Mucosa of descending colon (tissue), 3 donors: ENCODE results near the gene NADK2. TPM values are rescaled to one million over a fixed set of nuclear protein-coding genes. Genes with fewer than 3 reads are reported as not detected.

Experiments
- ATAC-seq: fragments of 200-7000 bp; cut with Tn5 transposase; one replicate; pipeline ENCODE4 v1.9.1; 2020; ENCODE audit warnings: mild to moderate bottlenecking, moderate library complexity
- DNase-seq, 3 donors: peaks; one replicate each; pipeline ENCODE4 v3.0.0-alpha.2; 2020
- H3K36me3 ChIP-seq: fragments of 200-600 bp; one replicate; pipeline ENCODE4 v1.8.0; 2021; ENCODE audit warnings: low read depth, mild to moderate bottlenecking
- H3K4me1 ChIP-seq: fragments of 200-600 bp; one replicate; pipeline ENCODE4 v1.8.0; 2021; ENCODE audit warnings: low read depth, mild to moderate bottlenecking
- H3K4me3 ChIP-seq: fragments of 200-600 bp; one replicate; pipeline ENCODE4 v1.8.0; 2021; ENCODE audit warnings: mild to moderate bottlenecking
- H3K9me3 ChIP-seq: fragments of 200-600 bp; one replicate; pipeline ENCODE4 v1.8.0; 2021; ENCODE audit warnings: mild to moderate bottlenecking
- CTCF ChIP-seq: fragments of 200-600 bp; IDR thresholded peaks from one replicate; pipeline ENCODE4 v1.8.0; 2022; ENCODE audit warnings: antibody characterized with exemption, mild to moderate bottlenecking
- intact Hi-C, 2 donors: fragments of 100-400 bp; cut with DNase I in 1 of 2; cut with micrococcal nuclease in 1 of 2; formaldehyde crosslinking; loops; one replicate each; pipeline versions ENCODE4 v1.11.0 to v1.11.1; 2022; cut with DNase I, micrococcal nuclease
- total RNA-seq, 3 donors: library from RNA; stranded (reverse); fragmentation: NEBNext Ultra II Directional in 2 of 3; extraction: Animal tissue kit (Norgen Biotek cat#: 25700) in 2 of 3; gene quantifications; one replicate each; pipeline versions ENCODE4 v1.2.1 to v1.2.4, GENCODE V29; 2021 to 2023
- donor health status: DM: no; HTN: no; CAD: no; lungs with moderate emphysema.
- donor health status: DM: no; HTN: no; CAD: no.
- donor health status: DM: no; HTN: yes; CAD: no.

Gene NADK2
- total RNA-seq, 3 donors from 2014 or later, result 24.3 to 50.3 (median 24.8) TPM

DNA sequence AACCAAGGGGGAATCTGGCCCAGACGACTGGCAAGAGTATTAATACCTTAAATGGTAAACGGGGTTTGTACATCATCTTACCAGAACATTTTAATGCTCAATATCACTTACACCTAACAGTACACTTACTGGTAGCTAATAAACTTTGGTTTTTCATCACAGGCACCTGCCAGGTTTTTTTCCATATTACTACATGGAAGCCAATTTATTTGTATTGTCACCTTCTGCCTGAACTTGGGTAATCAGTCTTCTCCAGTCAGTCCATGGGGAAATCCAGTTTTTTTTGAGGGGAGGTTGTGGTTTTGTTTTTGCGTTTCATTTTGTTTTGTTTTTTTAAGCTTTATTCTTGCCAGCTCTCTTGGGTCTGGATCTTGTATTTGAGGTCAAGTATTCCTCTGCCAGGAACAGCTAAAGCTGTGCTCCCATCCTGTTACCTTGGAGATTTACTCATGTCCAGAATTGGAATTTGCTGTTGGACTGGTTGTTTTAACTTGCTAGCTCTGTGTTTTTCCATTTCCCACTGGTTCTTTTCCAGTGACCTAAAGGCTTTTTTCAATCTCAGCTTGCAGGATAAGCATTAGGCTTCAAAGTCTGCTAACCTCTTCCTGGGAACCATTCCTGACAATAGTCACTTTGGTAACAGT, 11.1 kb upstream of the NADK2 start:
- intact Hi-C loops, result no loop called here
- ATAC-seq (no peak), DNase-seq (no peak)
- no peak for TF ChIP-seq CTCF
- Histone ChIP-seq H3K9me3 (no peaks in the 10 kb centered on the region), H3K4me3 (no peak overlapping the region), H3K4me1 (no peaks in the 10 kb centered on the region), H3K36me3 (no peaks in the 10 kb centered on the region)

DNA sequence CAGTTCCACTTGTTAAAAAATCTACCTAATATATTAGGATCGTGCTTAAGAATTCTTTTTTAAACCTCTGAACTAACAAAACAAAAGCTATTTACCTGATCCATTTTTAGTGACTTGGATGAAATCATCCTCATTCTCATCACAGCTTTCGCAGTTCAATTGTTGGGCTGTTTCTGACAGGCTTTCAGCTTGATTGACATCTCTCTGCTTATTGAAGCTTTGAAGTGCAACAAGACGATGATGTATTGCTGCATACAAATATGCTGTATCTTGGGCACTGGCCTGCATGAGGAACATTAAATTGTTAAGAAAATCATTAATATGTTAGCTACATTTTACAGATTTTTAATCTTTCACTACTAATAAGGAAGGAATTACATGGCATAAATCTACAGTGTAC, 9.5 kb upstream of the NADK2 start:
- Histone ChIP-seq H3K4me1 (no peaks in the 10 kb centered on the region), H3K4me3 (no peak overlapping the region), H3K9me3 (no peaks in the 10 kb centered on the region), H3K36me3 (no peaks in the 10 kb centered on the region)
- DNase-seq (no peak), ATAC-seq (no peak)
- TF ChIP-seq CTCF, result no peak
- intact Hi-C loops, result no loop called here

DNA sequence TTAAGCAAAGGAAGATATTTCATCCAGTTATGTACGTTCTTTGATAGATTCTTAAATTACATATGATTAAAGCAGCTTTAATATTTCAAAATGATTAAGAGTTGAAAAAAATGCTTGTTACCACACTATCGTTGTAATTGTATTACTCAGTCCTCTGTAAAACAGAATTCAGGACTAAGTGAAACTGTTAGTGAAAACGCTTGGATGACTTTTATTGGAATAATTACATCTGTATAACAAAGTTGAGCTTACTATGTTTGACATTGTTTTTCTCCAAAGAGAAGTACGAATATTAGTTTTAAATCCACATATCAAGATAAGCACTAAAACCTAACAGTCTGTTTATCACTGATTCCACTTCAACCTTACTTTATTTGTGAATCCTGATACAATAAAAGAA, 8.7 kb upstream of the NADK2 start:
- Histone ChIP-seq H3K4me1 (no peaks in the 10 kb centered on the region), H3K36me3 (no peaks in the 10 kb centered on the region), H3K4me3 (no peak overlapping the region), H3K9me3 (no peaks in the 10 kb centered on the region)
- intact Hi-C loops, result no loop called here
- ATAC-seq, result no peak
- no peak for DNase-seq
- no peak for TF ChIP-seq CTCF

DNA sequence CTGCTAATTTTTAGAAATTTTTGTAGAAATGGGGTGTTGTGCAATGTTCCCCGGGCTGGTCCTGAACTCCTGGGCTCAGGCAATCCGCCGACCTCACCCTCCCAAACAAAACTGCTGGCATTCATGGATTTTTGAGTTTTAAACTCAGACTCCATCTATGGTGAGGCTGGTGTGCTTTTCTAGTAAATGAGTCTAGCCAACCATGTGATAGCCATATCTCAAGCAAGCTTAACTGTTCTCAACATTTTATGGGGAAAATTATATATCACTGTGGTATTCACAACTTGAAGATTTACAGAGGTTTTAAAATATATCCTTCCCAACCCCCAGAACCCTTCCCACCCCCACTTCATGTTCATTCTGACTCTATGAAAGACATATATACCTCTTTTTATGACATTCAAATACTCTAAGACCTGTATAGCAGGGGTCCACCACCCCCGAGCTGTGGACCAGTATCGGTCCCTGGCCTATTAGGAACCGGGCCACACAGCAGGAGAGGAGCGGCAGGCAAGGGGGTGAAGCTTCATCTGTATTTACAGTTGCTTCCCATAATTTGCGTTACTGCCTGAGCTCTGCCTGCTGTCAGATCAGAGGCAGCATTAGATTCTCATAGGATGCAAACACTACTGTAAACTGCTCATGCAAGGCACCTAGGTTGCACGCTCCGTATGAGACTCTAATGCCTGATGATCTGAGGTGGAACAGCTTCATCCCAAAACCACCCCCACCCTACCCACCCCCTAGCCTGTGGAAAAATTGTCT, 4.5 kb upstream of the NADK2 start:
- no peak for DNase-seq
- Histone ChIP-seq H3K9me3 (no peaks in the 10 kb centered on the region), H3K36me3 (peaks cover 4% of the 10 kb centered on the region), H3K4me3 (no peak overlapping the region), H3K4me1 (peaks cover 3% of the 10 kb centered on the region)
- TF ChIP-seq CTCF, result no peak
- no peak for ATAC-seq
- intact Hi-C loops, result no loop called here

DNA sequence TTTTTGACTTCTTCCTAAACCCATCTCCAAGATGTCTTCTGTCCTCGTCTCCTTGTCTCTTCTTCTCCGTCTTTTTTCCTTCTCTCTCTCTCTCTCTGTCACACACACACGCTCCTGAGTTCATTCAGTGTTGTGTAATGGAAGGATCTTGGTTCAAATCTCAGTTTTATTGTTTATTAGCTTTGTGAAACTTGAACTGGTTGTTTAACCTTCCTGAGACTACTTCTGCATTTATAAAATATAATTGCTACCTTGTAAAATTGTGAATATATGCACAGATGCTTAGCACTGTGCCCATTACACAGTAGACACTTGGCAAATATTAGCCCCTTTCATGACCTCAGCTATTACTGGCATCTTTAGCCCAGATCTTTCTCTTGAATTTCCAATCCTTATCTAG, 2.4 kb upstream of the NADK2 start:
- no peak for TF ChIP-seq CTCF
- Histone ChIP-seq H3K36me3 (peaks cover 4% of the 10 kb centered on the region), H3K4me3 (no peak overlapping the region), H3K4me1 (peaks cover 13% of the 10 kb centered on the region), H3K9me3 (no peaks in the 10 kb centered on the region)
- intact Hi-C loops, result no loop called here
- DNase-seq, result no peak
- no peak for ATAC-seq
